CD4-positive, alpha-beta T cell treated with Interferon gamma for 1 hour (primary cell): ENCODE results near the gene PLA2G2D.
A peak's percentile ranks its signal among the peaks of the same experiment; 100 is the strongest.

Experiments used
- DNase-seq: peaks from one replicate; pipeline ENCODE4 v3.0.0-alpha.2; 2020

PLA2G2D gene

DNA sequence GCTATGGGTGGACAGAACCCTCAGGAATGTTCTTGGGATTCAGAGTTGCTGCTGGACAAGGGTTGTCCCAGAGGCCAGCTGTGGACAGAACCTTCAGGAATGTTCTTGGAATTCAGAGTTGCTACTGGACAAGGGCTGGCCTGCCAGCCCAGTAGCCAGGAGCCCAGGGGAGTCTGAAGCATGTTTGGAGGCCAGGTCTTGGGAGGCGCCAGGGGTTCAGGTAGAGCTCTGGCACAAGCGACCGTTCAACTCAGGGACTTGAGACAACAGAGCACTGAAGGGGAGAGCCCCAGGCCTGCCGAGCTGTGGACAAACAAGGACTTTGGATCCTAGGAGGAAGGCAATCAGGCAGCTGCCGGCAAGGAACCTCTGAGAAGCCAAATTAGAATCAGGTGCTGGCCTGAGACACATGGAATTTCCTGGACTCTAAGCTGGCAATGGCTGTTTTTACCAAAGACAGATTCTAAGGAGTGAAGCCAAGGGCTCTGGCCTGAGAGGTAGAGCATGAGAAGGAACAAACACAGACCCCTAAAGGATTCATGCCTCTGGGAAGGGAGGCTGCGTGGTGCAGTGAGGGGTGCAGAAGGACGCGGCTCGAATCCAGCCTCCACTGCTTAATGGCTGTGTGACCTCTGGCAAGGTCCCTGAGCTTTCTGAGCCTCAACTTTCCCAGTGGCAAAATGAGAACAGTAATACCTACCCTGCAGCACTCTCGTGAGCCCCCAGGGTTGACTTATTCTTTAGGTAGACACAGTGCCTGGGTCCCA, 36.0 kb downstream of the PLA2G2D start:
- no peak for DNase-seq

DNA sequence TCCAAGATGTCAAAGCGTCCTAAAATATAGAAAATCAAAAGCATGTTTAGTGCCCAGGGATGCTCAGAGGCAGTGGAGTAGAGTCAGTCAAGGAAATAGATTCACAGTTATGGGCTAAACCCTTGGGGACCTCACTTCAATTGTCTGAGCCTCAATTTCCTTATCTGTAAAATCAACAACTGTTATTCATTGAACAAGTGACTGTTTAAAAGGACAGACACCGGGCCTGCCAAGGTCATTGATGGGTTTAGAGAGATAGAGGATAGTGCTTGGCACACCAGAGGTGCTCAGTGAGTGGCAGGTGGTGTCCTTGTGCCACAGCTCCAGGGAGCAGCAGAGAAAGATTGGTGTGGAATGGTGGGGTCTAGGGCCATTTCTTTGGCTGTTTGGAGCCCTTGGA, 36.6 kb downstream of the PLA2G2D start:
- no peak for DNase-seq

DNA sequence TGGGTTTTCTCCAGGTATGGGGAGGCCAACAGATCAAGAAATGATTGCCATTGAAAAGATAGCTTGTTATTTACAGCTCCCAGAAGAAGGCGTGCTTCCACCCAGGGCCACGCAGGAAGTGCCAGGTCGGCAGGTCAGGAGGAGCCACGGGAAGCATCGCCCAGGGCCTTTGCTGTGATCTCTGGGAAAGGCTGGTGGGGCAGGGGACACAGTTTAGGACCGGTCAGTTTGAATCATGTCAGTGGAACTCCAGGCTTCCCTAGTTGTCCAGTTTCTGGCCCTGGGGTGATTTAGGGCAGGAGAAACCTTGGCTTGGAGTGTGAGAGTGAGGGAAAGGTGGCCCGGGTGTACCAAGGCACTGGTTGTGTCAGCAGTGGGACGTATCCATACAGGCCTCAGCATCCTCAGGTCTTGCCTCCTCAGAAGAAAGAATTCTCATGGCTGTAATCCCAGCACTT, 38.0 kb downstream of the PLA2G2D start:
- DNase-seq = no peak

DNA sequence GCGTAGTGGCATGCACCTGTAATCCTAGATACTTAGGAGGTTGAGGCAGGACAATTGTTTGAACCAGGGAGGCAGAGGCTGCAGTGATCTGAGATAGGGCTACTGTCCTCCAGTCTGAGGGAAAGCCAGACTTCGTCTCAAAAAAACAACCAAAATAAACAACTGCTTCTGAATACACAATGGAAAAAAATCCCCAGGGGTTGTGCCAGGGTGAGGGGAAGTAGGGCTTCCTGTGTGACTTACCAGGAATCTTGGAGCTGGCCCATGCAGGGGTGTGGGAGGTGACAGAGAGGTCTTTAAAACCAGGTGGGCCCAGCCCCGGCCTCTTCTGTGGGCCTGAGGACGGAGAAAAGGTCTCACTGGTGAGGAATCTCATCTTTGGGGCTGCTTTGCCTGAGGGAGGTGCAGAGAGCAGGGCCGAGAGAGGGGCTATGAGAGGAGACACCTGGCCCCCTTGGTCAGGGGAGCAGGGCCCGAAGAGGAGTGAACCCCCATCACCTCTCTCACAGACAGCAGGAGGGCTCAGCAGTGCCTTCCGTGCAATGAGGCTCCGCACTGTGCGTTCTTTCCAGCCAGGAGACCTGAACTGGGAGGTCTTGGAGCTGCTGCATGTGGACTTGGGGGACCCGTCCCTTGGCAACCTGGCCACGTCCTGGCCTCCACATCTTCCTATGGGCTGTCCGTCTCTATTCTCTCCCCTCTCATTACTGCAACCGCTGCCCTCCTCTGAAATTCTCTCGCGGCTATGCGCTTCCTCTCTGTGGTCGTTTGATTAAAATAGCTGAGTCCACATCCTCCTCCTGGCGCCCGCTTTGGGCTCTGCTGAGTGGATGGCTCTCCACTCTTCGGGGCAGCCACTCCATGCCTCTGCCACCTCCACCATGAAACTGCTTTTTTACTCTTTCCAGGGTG, 38.6 kb downstream of the PLA2G2D start:
- no peak for DNase-seq

DNA sequence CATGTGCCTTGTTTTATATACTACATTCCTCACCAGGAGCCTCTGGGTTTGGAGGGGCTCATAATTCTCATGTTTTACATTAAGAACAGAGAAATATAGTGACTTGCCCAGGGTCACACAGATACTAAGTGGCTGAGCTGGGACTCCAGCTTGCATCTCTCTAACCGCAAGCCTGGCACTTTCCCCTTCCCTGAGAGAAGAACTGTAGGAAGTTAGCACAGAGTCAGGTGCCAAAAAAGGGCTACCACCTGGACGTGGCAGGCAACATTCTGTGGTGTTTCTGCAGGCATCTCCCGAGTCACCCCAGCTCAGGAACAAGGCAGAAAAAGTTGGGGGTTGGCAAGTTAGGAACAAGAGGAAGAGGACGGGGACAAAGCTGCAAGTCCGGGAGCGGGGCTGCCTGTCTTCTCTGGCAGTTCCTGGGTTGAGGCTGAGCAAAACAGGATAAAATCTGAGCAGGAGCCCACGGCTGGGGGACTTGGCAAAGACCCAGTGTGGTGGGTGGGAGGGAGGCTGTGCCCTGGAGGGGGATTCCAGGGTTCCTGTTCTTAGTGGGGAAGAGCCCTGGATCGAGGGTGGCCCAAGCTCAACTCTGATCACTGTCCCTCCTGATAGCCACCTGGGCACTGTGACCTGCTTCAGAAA, 39.6 kb downstream of the PLA2G2D start:
- DNase-seq = no peak

DNA sequence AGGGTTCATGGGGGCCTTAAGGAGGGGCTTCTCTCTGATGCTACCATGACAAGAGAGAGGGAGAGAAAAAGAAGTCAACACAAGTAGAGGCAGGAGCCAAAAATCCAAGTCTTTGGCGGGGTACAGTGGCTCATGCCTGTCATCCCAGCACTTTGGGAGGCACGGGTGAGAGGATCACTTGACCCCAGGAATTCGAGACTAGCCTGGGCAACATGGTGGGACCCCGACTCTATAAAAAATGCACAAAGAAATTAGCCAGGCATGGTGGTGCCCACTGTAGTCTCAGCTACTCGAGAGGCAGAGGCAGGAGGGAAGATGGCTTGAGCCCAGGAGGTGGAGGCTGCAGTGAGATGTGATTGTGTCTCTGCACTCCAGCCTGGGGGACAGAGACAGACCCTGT, 40.6 kb downstream of the PLA2G2D start:
- DNase-seq = no peak

DNA sequence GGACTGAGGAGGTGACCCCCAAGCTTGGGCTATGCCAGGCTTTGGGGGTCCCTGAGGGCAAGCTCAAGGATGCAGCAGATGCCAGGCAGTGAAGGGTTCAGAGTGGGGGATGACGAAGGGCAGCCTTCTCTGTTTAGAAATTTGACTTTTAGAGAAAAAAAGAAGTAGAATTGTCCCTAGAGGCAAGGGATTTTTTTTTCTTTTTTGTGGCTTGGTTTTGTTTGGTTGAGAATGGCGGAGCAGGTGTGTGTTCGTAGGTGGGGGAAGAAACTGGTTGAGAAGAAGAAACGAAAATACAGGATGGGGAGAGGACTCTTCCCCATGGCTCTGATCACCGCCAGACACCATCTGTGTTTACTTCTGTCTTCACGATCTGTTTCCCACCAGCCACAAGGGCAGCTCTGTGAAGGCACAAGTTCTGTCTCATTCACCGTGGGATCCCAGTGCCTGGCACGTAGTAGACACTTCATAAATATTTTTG, 41.1 kb downstream of the PLA2G2D start:
- peak; percentile 31 for DNase-seq

DNA sequence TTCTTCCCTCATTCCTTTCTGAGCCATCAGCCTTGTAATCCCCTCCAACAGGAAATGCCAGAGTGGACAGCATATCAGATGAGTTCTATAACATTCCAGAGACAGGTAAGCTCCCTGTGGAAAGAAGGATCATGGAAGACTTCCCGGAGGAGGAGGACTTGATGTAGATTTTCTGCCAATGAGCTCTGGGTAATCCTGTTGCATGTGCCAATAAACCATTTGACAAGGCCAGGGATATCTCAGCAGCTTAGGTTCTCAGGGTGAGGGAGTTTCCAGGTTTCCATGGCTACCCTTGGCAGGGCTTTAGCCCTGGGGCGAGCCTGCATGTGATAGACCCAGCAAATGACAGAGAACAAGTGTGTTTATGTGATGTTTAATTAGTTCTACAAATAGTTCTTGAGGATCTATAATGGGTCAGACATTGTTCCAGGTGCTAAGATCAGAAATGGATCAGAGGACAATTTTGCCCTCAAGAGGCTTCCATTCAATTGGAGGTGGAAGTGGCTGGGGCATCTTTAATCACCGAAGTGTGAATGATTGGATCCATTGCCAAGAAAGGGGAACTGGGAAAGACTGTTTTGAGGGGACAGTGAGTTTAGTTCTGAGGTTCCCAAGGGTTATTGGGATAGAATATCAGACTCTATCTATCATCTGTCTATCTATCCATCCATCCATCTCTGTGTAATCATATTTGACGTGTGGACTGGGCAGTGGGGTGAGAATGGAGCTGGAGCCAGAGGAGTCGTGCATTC, 42.5 kb downstream of the PLA2G2D start:
- DNase-seq = no peak

DNA sequence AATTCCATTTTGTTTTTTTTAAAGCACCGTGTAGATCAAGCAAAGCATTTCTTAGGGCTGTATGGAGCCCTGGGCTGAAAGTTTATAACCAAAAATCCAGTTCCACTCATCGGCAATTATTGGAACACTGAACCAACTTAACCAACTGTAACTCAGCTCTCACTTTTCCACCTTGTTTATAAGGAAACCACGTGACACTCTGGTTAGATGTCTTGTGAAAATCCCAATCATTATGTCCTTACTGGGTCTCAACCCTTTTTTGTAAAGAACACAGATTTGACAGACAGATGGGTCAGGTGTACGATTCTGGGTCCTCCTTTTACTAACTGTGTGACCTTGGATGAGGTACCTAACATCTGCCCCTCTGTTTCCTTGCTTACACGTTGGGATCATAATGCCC, 43.1 kb downstream of the PLA2G2D start:
- DNase-seq = no peak

DNA sequence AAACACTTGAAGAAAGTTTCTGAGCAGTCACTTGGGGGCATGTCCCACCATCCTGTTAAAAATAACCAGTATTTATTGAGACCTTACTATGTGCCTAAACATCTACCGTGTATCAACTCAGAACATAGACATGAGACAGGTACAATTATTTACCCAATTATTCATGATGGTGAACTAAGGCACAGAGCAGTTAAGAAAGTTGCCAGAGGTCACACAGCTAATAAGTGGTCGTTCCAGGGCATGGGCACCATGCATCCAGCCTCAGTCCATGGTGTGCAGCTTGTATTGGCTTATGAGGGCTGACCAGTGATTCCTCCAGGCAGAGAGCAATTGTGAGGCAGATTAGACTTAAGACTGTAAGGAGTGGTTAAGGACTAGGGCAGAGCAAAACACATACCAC, 44.0 kb downstream of the PLA2G2D start:
- no peak for DNase-seq

DNA sequence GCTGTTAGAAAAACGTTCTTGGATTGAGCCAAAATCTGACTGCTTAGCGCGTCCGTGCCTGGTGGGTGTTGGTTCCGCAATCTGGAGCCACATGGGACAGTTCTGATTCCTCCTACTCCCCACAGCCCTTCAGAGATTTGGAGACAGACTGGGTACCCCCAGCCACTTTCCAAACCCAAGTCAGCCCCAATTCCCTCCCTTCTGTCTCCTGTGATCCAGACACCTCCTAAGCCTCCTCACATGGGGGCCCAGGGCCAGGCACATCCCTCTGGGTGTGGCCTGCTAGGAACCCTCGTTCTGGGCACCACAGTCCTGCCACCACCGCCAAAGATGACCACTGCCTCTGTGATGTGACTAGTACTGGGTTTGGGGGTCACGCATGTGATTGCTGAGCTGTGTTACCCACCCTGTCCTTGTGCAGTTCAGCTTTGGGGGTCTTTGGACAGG, 44.6 kb downstream of the PLA2G2D start:
- no peak for DNase-seq

DNA sequence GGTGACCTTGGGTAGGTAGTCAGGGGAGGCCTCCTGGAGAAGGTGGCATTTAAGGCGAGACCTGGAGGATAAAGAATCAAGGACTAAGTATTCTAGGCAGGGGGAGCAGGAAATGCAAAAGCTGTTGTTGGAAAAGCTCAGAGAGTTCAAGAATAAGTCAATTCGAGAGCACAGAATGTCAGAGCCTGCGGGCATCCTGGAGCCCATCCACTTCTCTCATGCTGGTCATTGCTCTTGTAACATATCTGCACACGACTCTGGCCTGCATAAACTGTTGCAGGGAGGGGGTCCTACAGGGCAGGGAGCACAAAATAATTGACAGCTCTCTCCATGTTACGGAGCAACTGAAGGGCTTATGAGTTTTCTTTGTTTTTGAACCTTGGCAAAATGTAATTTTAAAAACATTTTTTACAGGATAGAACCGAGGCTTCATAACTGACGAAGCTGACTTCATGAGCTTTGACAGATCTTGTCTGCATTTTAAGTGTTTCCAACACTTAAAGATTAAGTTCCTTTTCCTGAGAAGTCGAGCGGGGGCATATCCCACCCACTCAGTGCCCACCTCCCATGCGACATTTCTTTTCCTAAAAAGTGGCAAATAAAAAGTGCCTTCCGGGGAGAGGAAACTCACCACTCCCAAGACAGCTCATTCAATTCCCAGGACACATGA, 45.1 kb downstream of the PLA2G2D start:
- no peak for DNase-seq

DNA sequence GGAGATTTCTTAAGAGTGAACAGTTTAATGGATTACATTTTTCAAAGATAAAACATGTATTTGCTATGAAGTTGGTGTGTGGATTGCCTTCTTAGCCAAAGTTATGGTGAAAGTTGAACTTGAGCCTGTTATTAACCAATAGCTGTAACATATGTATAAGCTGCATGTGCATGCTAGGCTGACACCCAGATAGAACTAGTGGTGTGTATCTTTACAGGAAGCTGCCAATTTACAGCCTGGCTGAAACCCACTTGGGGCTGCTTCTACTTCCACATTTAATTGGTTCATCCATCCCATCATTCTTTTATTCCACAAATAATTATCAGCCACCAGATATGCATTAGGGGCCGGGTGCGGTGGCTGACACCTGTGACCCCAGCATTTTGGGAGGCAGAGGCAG, 46.1 kb downstream of the PLA2G2D start:
- DNase-seq = no peak

DNA sequence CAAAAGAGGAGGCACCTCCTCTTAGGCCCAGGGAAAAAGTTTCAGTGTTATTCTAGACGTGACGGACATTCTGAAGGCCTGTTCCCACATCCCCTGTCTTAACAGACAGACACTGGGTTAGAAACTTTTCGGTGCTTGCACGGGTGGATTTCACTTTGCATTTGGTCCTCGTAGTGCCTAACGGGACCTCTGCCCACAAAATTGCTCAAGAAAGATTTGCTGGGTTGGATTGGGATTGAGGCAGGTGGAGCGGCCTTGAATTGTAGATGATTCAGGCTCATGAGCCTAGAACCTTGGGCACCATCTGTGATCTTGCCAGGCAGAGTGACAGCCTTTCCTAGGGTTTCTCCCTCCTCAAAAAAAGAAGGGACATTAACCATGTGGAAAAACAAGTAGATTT, 46.6 kb downstream of the PLA2G2D start:
- DNase-seq = no peak

DNA sequence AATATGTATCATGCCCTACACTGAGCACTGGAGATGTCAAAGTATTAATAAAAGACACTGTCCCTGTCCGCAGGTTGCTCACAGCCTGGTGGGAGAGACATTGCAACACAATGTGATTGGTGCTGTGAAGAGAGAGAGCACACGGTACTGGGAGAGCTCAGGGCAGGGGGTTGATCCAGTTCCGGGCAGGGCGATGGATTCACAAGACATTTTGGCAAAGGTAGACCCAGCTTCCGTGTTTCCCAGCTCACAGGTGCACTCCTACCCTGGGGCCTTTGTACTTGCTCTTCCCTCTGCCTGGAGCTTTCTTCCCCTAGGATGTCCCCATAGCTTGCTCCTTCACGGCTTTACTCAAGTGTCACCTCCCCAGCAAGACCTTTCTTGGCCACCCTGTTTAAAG, 47.9 kb downstream of the PLA2G2D start:
- DNase-seq = no peak

DNA sequence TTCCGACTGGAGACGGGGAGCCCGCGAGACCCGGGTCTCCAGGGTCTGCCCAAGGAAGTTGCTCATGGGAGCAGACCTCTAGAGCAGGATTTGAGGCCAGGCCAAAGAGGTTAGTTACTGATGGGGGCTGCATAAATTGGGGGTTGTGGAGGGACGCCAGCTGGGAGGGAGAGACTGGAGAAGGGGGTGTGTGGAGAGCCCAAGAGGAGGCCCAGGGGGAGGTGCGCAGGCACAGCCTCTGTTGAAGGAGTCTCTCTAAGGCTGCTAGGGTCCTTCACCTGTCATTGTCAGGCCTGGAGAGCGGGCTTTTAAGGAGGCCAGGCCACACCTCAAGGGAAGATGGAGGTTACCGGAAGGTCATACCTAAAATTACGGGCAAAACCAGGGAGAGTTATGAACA, 49.0 kb downstream of the PLA2G2D start:
- no peak for DNase-seq

DNA sequence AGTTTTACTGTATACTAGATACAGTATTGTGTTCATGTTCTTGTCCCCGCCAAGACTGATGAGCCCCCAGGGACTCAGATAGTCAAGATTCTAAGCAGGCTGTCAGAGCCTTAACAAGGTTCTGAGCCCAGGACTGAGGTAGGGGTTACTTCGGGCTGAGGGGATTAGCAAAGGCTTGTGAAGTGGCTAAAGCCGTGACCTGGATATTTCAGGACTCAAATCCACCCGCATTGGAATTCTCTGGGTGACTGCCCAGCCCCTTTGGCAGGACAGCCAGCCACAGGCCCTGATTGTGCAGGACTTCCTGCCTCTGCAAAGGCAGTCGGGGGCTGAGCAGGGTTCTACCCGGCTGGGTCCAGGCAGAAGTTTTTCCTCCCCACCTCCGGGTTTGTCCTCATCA, 49.5 kb downstream of the PLA2G2D start, which contains the start of gene PLA2G5:
PLA2G5 (plus strand) TSS at position 321 of the 400 bp plus-strand sequence. CDS start 14,637 bp downstream, outside the sequence.
- no peak for DNase-seq

DNA sequence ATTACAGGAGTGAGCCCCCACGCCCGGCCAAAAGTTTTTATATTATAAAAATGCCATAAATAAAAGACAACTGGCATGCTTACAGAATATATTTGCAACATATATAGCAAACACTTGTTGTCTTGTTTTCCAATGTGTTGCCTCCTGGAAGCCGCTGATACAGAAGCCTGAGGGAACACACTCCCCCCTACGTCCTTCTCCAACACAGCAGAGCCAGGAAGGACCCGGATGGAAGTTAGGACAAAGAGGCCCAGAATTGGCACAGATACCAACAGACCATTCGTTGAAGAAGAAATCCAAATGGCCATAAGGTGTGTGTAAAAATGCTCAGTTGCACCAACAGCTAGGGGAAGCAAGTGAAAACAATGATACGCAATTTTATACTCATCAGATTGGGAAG, 50.6 kb downstream of the PLA2G2D start:
- DNase-seq = no peak

DNA sequence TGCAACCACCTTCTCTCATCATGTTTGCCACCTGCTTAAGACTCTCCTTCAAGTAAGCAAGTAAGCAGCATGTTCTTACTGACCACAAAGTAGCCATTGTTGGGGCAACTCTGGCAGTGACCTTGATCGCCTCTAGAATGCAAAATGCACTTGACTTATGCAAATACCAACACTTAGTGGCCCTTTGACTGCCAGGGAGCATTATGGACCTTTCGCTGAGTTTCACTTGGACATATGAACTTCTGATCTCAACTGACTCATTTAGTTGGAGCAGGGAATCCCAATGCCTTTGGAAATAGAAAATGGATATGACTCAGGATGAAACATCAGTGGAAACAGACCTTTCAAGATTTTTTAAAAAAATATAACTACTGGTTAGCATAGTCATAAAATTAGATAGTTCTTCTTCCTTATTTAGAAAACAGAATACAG, 55.5 kb downstream of the PLA2G2D start:
- no peak for DNase-seq
